Measurements from ENCODE around the gene ATF7IP.

Gene ATF7IP

GRCh38 chr12:14395074-14395778 is 29.7 kb downstream of the ATF7IP start:
- H3K36me3 ChIP-seq (replicated peaks in 1 of 2; ENCODE audit: control insufficient read depth in 2 of 2, insufficient read depth in 2 of 2, low read length in 2 of 2): peaks cover 2 to 23% of the 10 kb centered on the region in 2 donors
- H4K91ac ChIP-seq (ENCODE audit: low read depth, low read length, poor library complexity): no peak overlapping the region
- no peak overlapping the region for H2AK5ac ChIP-seq (ENCODE audit: low read depth, low read length)
- H2BK120ac ChIP-seq (ENCODE audit: low read depth, low read length): no peak overlapping the region
- H3K4me2 ChIP-seq (ENCODE audit: insufficient read depth, low read length, poor library complexity, severe bottlenecking): no peak overlapping the region
- H2BK15ac ChIP-seq (ENCODE audit: low read length): no peak overlapping the region
- H2BK5ac ChIP-seq (ENCODE audit: low read length): no peak overlapping the region
- no peak overlapping the region for H2AFZ ChIP-seq (ENCODE audit: low read length)
- no peak overlapping the region for H3K27ac ChIP-seq (replicated peaks; ENCODE audit: low read length)
- 100% methylated on average over 1 of the region's 3 CpGs; no CpG with 5 or more reads in 1 of the 2 donors for WGBS, 2 donors (ENCODE audit: extremely low coverage in 2 of 2, insufficient read length in 2 of 2, insufficient replicate concordance in 1 of 2)
- no peak for DNase-seq (ENCODE audit: low spot score)
- H3K4me1 ChIP-seq (ENCODE audit: control insufficient read depth in 2 of 2, insufficient read depth in 1 of 2, low read depth in 1 of 2, low read length in 2 of 2): peaks cover 4 to 7% of the 10 kb centered on the region in 2 donors
- H2BK12ac ChIP-seq (ENCODE audit: low read length): no peak overlapping the region
- H3K9me3 ChIP-seq (replicated peaks in 1 of 2; ENCODE audit: control insufficient read depth in 2 of 2, insufficient read depth in 1 of 2, low read depth in 1 of 2, low read length in 2 of 2): peaks cover 2 to 78% of the 10 kb centered on the region in 2 donors
- H3K27me3 ChIP-seq (ENCODE audit: control insufficient read depth in 3 of 3, insufficient read depth in 3 of 3, low read depth in 1 of 3, low read length in 3 of 3): no peaks in the 10 kb centered on the region
- no peak overlapping the region for H3K9ac ChIP-seq (ENCODE audit: low read depth, low read length, poor library complexity)
- H3K79me1 ChIP-seq (ENCODE audit: low read depth, low read length): no peaks in the 10 kb centered on the region
- no peak overlapping the region for H3K4ac ChIP-seq (ENCODE audit: low read length)
- H4K8ac ChIP-seq (ENCODE audit: low read depth, low read length): no peak overlapping the region
- no peak overlapping the region for H3K4me3 ChIP-seq (ENCODE audit: low read length in 2 of 2)
- H3K23ac ChIP-seq (ENCODE audit: low read depth, low read length, poor library complexity): no peak overlapping the region
- H3K18ac ChIP-seq (ENCODE audit: low read length): no peak overlapping the region
- H3K14ac ChIP-seq (ENCODE audit: low read length): no peak overlapping the region

DNA sequence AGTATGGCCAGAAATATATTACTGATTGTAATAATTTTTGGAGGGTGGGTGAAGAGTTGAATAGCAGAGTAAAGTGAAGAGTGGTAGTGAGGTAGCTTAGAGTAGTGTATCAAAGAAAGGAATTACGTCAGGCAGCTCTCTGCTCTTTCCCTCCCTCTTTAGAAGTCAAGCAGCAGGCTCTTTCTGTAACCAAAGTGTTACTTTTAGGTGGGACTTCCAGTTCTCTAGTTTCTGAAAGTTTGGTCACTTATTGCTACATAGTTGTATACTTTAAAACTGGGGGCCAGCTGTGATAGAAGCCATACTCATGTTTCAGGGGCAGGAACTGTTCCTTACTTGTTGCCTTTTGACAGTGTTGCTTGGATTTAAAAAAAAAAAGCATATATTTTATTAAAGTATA is 30.6 kb downstream of the ATF7IP start:
- Histone ChIP-seq H2AFZ (ENCODE audit: low read length) (no peak overlapping the region), H3K4me2 (ENCODE audit: insufficient read depth, low read length, poor library complexity, severe bottlenecking) (no peak overlapping the region), H2BK5ac (ENCODE audit: low read length) (no peak overlapping the region), H3K36me3 (replicated peaks in 1 of 2; ENCODE audit: control insufficient read depth in 2 of 2, insufficient read depth in 2 of 2, low read length in 2 of 2) (peaks cover 2 to 19% of the 10 kb centered on the region in 2 donors), H2BK12ac (ENCODE audit: low read length) (no peak overlapping the region), H3K27ac (replicated peaks; ENCODE audit: low read length) (no peak overlapping the region), H3K4ac (ENCODE audit: low read length) (no peak overlapping the region), H3K14ac (ENCODE audit: low read length) (no peak overlapping the region), H3K23ac (ENCODE audit: low read depth, low read length, poor library complexity) (no peak overlapping the region), H2AK5ac (ENCODE audit: low read depth, low read length) (no peak overlapping the region), H2BK15ac (ENCODE audit: low read length) (no peak overlapping the region), H4K91ac (ENCODE audit: low read depth, low read length, poor library complexity) (no peak overlapping the region), H3K4me1 (ENCODE audit: control insufficient read depth in 2 of 2, insufficient read depth in 1 of 2, low read depth in 1 of 2, low read length in 2 of 2) (peaks cover 4 to 7% of the 10 kb centered on the region in 2 donors), H3K18ac (ENCODE audit: low read length) (no peak overlapping the region), H3K27me3 (ENCODE audit: control insufficient read depth in 3 of 3, insufficient read depth in 3 of 3, low read depth in 1 of 3, low read length in 3 of 3) (no peaks in the 10 kb centered on the region), H3K4me3 (ENCODE audit: low read length in 2 of 2) (no peak overlapping the region), H3K9ac (ENCODE audit: low read depth, low read length, poor library complexity) (no peak overlapping the region), H3K9me3 (replicated peaks in 1 of 2; ENCODE audit: control insufficient read depth in 2 of 2, insufficient read depth in 1 of 2, low read depth in 1 of 2, low read length in 2 of 2) (peaks cover 2 to 78% of the 10 kb centered on the region in 2 donors), H2BK120ac (ENCODE audit: low read depth, low read length) (no peak overlapping the region), H4K8ac (ENCODE audit: low read depth, low read length) (no peak overlapping the region), H3K79me1 (ENCODE audit: low read depth, low read length) (no peaks in the 10 kb centered on the region)
- no peak for DNase-seq (ENCODE audit: low spot score)
- WGBS, 2 donors (ENCODE audit: extremely low coverage in 2 of 2, insufficient read length in 2 of 2, insufficient replicate concordance in 1 of 2): no CpG with 5 or more reads among the region's 1 CpG

DNA sequence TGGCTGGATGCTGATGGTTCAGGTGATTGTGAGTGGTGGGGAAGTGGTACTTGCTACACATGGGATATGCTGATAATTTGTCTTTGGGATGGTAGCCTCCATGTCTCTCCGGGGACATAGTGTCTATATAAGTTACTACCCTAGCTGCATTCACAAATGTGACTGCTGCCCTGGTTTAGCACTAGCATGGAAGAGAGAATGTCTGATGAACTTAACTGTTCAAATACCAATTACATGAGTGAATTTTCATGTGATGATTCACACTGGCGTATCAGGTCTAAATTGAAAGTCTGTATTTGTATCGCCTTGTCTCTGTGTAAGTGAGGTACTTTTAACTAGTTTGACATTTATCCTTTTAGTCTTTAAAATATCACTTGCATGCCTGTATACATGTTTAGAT is 34.4 kb downstream of the ATF7IP start:
- Histone ChIP-seq H3K4ac (ENCODE audit: low read length) (no peak overlapping the region), H3K4me3 (ENCODE audit: low read length in 2 of 2) (no peak overlapping the region), H3K23ac (ENCODE audit: low read depth, low read length, poor library complexity) (no peak overlapping the region), H2BK120ac (ENCODE audit: low read depth, low read length) (no peak overlapping the region), H3K79me1 (ENCODE audit: low read depth, low read length) (peaks cover 2% of the 10 kb centered on the region), H3K4me1 (ENCODE audit: control insufficient read depth in 2 of 2, insufficient read depth in 1 of 2, low read depth in 1 of 2, low read length in 2 of 2) (peaks cover 3 to 22% of the 10 kb centered on the region in 2 donors), H2BK5ac (ENCODE audit: low read length) (no peak overlapping the region), H2AFZ (ENCODE audit: low read length) (no peak overlapping the region), H3K27me3 (ENCODE audit: control insufficient read depth in 3 of 3, insufficient read depth in 3 of 3, low read depth in 1 of 3, low read length in 3 of 3) (no peaks in the 10 kb centered on the region), H3K27ac (replicated peaks; ENCODE audit: low read length) (no peak overlapping the region), H2AK5ac (ENCODE audit: low read depth, low read length) (no peak overlapping the region), H3K9ac (ENCODE audit: low read depth, low read length, poor library complexity) (no peak overlapping the region), H3K18ac (ENCODE audit: low read length) (no peak overlapping the region), H3K14ac (ENCODE audit: low read length) (no peak overlapping the region), H3K4me2 (ENCODE audit: insufficient read depth, low read length, poor library complexity, severe bottlenecking) (no peak overlapping the region), H2BK12ac (ENCODE audit: low read length) (no peak overlapping the region), H4K8ac (ENCODE audit: low read depth, low read length) (peak overlapping the region; percentile 92), H3K36me3 (replicated peaks in 1 of 2; ENCODE audit: control insufficient read depth in 2 of 2, insufficient read depth in 2 of 2, low read length in 2 of 2) (peaks cover 2 to 9% of the 10 kb centered on the region in 2 donors), H2BK15ac (ENCODE audit: low read length) (no peak overlapping the region), H3K9me3 (replicated peaks in 1 of 2; ENCODE audit: control insufficient read depth in 2 of 2, insufficient read depth in 1 of 2, low read depth in 1 of 2, low read length in 2 of 2) (peaks cover 2 to 60% of the 10 kb centered on the region in 2 donors), H4K91ac (ENCODE audit: low read depth, low read length, poor library complexity) (no peak overlapping the region)
- no CpG with 5 or more reads among the region's 3 CpGs for WGBS, 2 donors (ENCODE audit: extremely low coverage in 2 of 2, insufficient read length in 2 of 2, insufficient replicate concordance in 1 of 2)
- no peak for DNase-seq (ENCODE audit: low spot score)

DNA sequence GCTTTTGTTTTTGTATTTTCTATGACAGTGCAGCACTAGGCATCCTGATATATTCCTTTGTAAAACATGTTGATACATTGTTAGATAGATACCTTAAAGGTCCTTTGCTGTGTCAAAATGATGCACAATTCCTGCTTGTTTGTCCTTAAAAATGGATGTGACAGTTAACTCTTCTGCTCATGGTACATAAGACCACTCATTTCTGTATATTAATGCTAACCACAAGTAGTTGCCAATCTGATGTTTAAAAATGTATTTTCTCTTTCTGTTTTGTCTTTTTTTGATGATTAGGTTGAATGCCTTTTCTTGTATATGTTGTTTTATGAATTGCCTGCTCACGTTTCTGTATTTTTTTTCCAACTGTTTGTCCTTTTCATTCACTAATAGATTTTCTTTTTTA is 35.1 kb downstream of the ATF7IP start:
- Histone ChIP-seq H3K4me3 (ENCODE audit: low read length in 2 of 2) (no peak overlapping the region), H3K27ac (replicated peaks; ENCODE audit: low read length) (no peak overlapping the region), H3K79me1 (ENCODE audit: low read depth, low read length) (peaks cover 2% of the 10 kb centered on the region), H2BK12ac (ENCODE audit: low read length) (no peak overlapping the region), H3K36me3 (replicated peaks in 1 of 2; ENCODE audit: control insufficient read depth in 2 of 2, insufficient read depth in 2 of 2, low read length in 2 of 2) (peaks cover 2 to 11% of the 10 kb centered on the region in 2 donors), H2BK5ac (ENCODE audit: low read length) (no peak overlapping the region), H3K18ac (ENCODE audit: low read length) (no peak overlapping the region), H3K9ac (ENCODE audit: low read depth, low read length, poor library complexity) (no peak overlapping the region), H3K9me3 (replicated peaks in 1 of 2; ENCODE audit: control insufficient read depth in 2 of 2, insufficient read depth in 1 of 2, low read depth in 1 of 2, low read length in 2 of 2) (peaks cover 2 to 58% of the 10 kb centered on the region in 2 donors), H3K4me2 (ENCODE audit: insufficient read depth, low read length, poor library complexity, severe bottlenecking) (no peak overlapping the region), H2BK120ac (ENCODE audit: low read depth, low read length) (no peak overlapping the region), H2AFZ (ENCODE audit: low read length) (no peak overlapping the region), H3K27me3 (ENCODE audit: control insufficient read depth in 3 of 3, insufficient read depth in 3 of 3, low read depth in 1 of 3, low read length in 3 of 3) (no peaks in the 10 kb centered on the region), H3K4ac (ENCODE audit: low read length) (no peak overlapping the region), H4K91ac (ENCODE audit: low read depth, low read length, poor library complexity) (no peak overlapping the region), H3K23ac (ENCODE audit: low read depth, low read length, poor library complexity) (no peak overlapping the region), H2AK5ac (ENCODE audit: low read depth, low read length) (no peak overlapping the region), H2BK15ac (ENCODE audit: low read length) (no peak overlapping the region), H3K4me1 (ENCODE audit: control insufficient read depth in 2 of 2, insufficient read depth in 1 of 2, low read depth in 1 of 2, low read length in 2 of 2) (peaks cover 3 to 22% of the 10 kb centered on the region in 2 donors), H3K14ac (ENCODE audit: low read length) (no peak overlapping the region), H4K8ac (ENCODE audit: low read depth, low read length) (no peak overlapping the region)
- DNase-seq (ENCODE audit: low spot score): no peak
- WGBS, 2 donors (ENCODE audit: extremely low coverage in 2 of 2, insufficient read length in 2 of 2, insufficient replicate concordance in 1 of 2): no CpG with 5 or more reads among the region's 1 CpG
